ENCODE results near the gene NFILZ. TPM values are rescaled to one million over a fixed set of nuclear protein-coding genes. Genes with fewer than 3 reads are reported as not detected.

Gene NFILZ
- total RNA-seq, 2 experiments from 2014 or later = not detected

- CTCF ChIA-PET = no interaction called here
- TF ChIP-seq CTCF (IDR thresholded peaks at IDR 0.05) = no peak
- H3K27ac Mint-ChIP-seq = no peak overlapping the region
- H3K9me3 Mint-ChIP-seq = no peaks in the 10 kb centered on the region
- ATAC-seq (no peak), DNase-seq (no peak)
- H3K4me3 Mint-ChIP-seq = no peak overlapping the region
- intact Hi-C loops (cut with micrococcal nuclease) = no loop called here
- peaks cover 15% of the 10 kb centered on the region for H3K4me1 Mint-ChIP-seq (ENCODE audit: low read depth)
- no peaks in the 10 kb centered on the region for H3K27me3 Mint-ChIP-seq
- H3K36me3 Mint-ChIP-seq (ENCODE audit: low read depth) = no peaks in the 10 kb centered on the region
- POLR2A ChIA-PET = no interaction called here
Observed at GRCh38 chr19:8657869-8658268, 27.4 kb downstream of the NFILZ start.

- ChIA-PET CTCF (interaction anchor here (2.1 kb wide), 1 partner anchor 34 kb away, joined by 5 read pairs; no protein-coding TSS in a partner anchor), POLR2A (no interaction called here)
- DNase-seq (no peak), ATAC-seq (no peak)
- H3K27me3 Mint-ChIP-seq = no peaks in the 10 kb centered on the region
- no peaks in the 10 kb centered on the region for H3K9me3 Mint-ChIP-seq
- H3K36me3 Mint-ChIP-seq (ENCODE audit: low read depth) = no peaks in the 10 kb centered on the region
- no peak overlapping the region for H3K4me3 Mint-ChIP-seq
- H3K27ac Mint-ChIP-seq = no peak overlapping the region
- intact Hi-C loops (cut with micrococcal nuclease) = no loop called here
- TF ChIP-seq CTCF (IDR thresholded peaks at IDR 0.05) = no peak
- H3K4me1 Mint-ChIP-seq (ENCODE audit: low read depth) = peaks cover 24% of the 10 kb centered on the region
Observed at GRCh38 chr19:8659905-8660304, 29.5 kb downstream of the NFILZ start.

GRCh38 chr19:8662263-8662662 lies 31.8 kb downstream of the NFILZ start:
- ChIA-PET CTCF (no interaction called here), POLR2A (no interaction called here)
- ATAC-seq (no peak), DNase-seq (no peak)
- no peak overlapping the region for H3K27ac Mint-ChIP-seq
- no peaks in the 10 kb centered on the region for H3K36me3 Mint-ChIP-seq (ENCODE audit: low read depth)
- H3K4me3 Mint-ChIP-seq = no peak overlapping the region
- no peaks in the 10 kb centered on the region for H3K27me3 Mint-ChIP-seq
- TF ChIP-seq CTCF (IDR thresholded peaks at IDR 0.05) = no peak
- intact Hi-C loops (cut with micrococcal nuclease) = no loop called here
- H3K9me3 Mint-ChIP-seq = no peaks in the 10 kb centered on the region
- peaks cover 32% of the 10 kb centered on the region for H3K4me1 Mint-ChIP-seq (ENCODE audit: low read depth)

- peaks cover 38% of the 10 kb centered on the region for H3K4me1 Mint-ChIP-seq (ENCODE audit: low read depth)
- no peaks in the 10 kb centered on the region for H3K36me3 Mint-ChIP-seq (ENCODE audit: low read depth)
- H3K4me3 Mint-ChIP-seq = no peak overlapping the region
- ChIA-PET CTCF (interaction anchor here (1.2 to 3.4 kb wide), 3 partner anchors 9 to 86 kb away, joined by 3 to 24 read pairs (median 14); no protein-coding TSS in a partner anchor), POLR2A (no interaction called here)
- H3K27ac Mint-ChIP-seq = peak overlapping the region; percentile 52
- intact Hi-C loops (cut with micrococcal nuclease) = no loop called here
- ATAC-seq (peak; percentile 44), DNase-seq (peak; percentile 70)
- H3K27me3 Mint-ChIP-seq = no peaks in the 10 kb centered on the region
- H3K9me3 Mint-ChIP-seq = peaks cover 3% of the 10 kb centered on the region
- TF ChIP-seq CTCF (IDR thresholded peaks at IDR 0.05) = no peak
Observed at GRCh38 chr19:8663920-8664670, 33.7 kb downstream of the NFILZ start.

- peaks cover 3% of the 10 kb centered on the region for H3K9me3 Mint-ChIP-seq
- H3K36me3 Mint-ChIP-seq (ENCODE audit: low read depth) = no peaks in the 10 kb centered on the region
- POLR2A ChIA-PET = interaction anchor here (1.4 kb wide), 1 partner anchor 9 kb away, joined by 6 read pairs; no protein-coding TSS in a partner anchor
- no peak overlapping the region for H3K27ac Mint-ChIP-seq
- no peak overlapping the region for H3K4me3 Mint-ChIP-seq
- TF ChIP-seq CTCF (IDR thresholded peaks at IDR 0.05) = no peak
- peaks cover 38% of the 10 kb centered on the region for H3K4me1 Mint-ChIP-seq (ENCODE audit: low read depth)
- intact Hi-C loops (cut with micrococcal nuclease) = no loop called here
- DNase-seq (no peak), ATAC-seq (no peak)
- no peaks in the 10 kb centered on the region for H3K27me3 Mint-ChIP-seq
- CTCF ChIA-PET = interaction anchor here (1.5 to 3.4 kb wide), 3 partner anchors 10 to 29 kb away, joined by 5 to 24 read pairs (median 14); no protein-coding TSS in a partner anchor
Observed at GRCh38 chr19:8664671-8665057, 34.2 kb downstream of the NFILZ start.
